K562 (cell line): ENCODE measurements around the gene DOCK6. TPM values are rescaled to one million over a fixed set of nuclear protein-coding genes. Genes with fewer than 3 reads are reported as not detected.

ENCODE experiments used
- ATAC-seq: fragments of 200-7000 bp; cut with Tn5 transposase; 3 replicates; pipeline ENCODE4 v1.9.1; 2020; ENCODE audit warnings: moderate library complexity
- BruUV-seq: library from RNA; stranded (reverse); fragments of 400-500 nt; replicated peaks from 2 replicates; lab custom pipeline; 2021; lab: Mats Ljungman, UMichigan
- CTCF ChIA-PET: fragments of 300-600 bp; formaldehyde crosslinking; extraction: SDS; loops from one replicate; lab custom pipeline; 2021; ENCODE audit warnings: low intra/inter-chr PET ratio; lab: Yijun Ruan, JAX
- POLR2A ChIA-PET: fragments of 300-600, 350-650 bp; sonication (Branson Sonifier 250); formaldehyde crosslinking; extraction: SDS; loops from one replicate; lab custom pipeline; 2021; ENCODE audit warnings: antibody characterized with exemption, inconsistent platforms; lab: Yijun Ruan, JAX
- DNase-seq, 4 experiments: peaks; one replicate each; pipeline versions ENCODE4 v3.0.0 to v3.0.0-alpha.2; 2011 to 2018; ENCODE audit warnings: low spot score in 3 of 4, mixed read lengths in 3 of 4; ENCODE audit errors: extremely low read depth in 1 of 4
- FAIRE-seq: peaks from 2 replicates; lab custom pipeline; 2011; peaks lifted over from hg19 to GRCh38; lab: Jason Lieb, UNC
- H2AFZ ChIP-seq: 2 replicates; pipeline ENCODE4 v1.6.0; 2011; ENCODE audit warnings: low read depth, low read length, control low read depth, inconsistent platforms
- H3K27ac ChIP-seq: fragments of 200-600 bp; 3 replicates; pipeline ENCODE4 v1.8.0; 2011; ENCODE audit warnings: low read depth, mild to moderate bottlenecking, control low read depth, inconsistent platforms, low read length, moderate library complexity, mixed read lengths; ENCODE audit errors: extremely low read depth
- H3K27me3 ChIP-seq, 2 experiments: fragments of 300-600 bp in 1 of 2; 2 replicates in 1 of 2; 3 replicates in 1 of 2; pipeline versions ENCODE4 v1.6.0 to v1.8.0; 2011; ENCODE audit warnings: inconsistent platforms in 2 of 2, low read length in 2 of 2, mild to moderate bottlenecking in 1 of 2, mixed read lengths in 1 of 2, moderate library complexity in 1 of 2; ENCODE audit not compliant: control insufficient read depth in 2 of 2, insufficient read depth in 2 of 2
- H3K36me3 ChIP-seq: fragments of 300-600 bp; 3 replicates; pipeline ENCODE4 v1.8.0; 2011; ENCODE audit warnings: mild to moderate bottlenecking, low read length, inconsistent platforms; ENCODE audit not compliant: control insufficient read depth, insufficient read depth
- H3K4me1 ChIP-seq, 2 experiments: fragments of 200-600 bp in 1 of 2; replicated peaks in 1 of 2; 2 replicates in 1 of 2; 3 replicates in 1 of 2; pipeline versions ENCODE4 v1.5.1 to v1.8.0; 2011; ENCODE audit warnings: inconsistent platforms in 2 of 2, low read length in 2 of 2, mild to moderate bottlenecking in 1 of 2, mixed read lengths in 1 of 2, moderate library complexity in 1 of 2; ENCODE audit not compliant: control insufficient read depth in 2 of 2, insufficient read depth in 2 of 2
- H3K4me2 ChIP-seq: 2 replicates; pipeline ENCODE4 v1.6.1; 2011; ENCODE audit warnings: low read length, control low read depth, inconsistent platforms, mixed read lengths; ENCODE audit not compliant: insufficient read depth
- H3K4me3 ChIP-seq: fragments of 200-600 bp; sonication (generic), shearing (Covaris generic); 2 replicates; pipeline ENCODE4 v1.5.1; 2016; ENCODE audit warnings: control low read depth, inconsistent platforms
- H3K79me2 ChIP-seq: fragments of 200-600 bp; 3 replicates; pipeline ENCODE4 v1.8.0; 2011; ENCODE audit warnings: low read length, inconsistent platforms; ENCODE audit not compliant: control insufficient read depth, insufficient read depth
- H3K9ac ChIP-seq, 2 experiments: 2 replicates each; pipeline versions ENCODE4 v1.6.0 to v1.6.1; 2011; ENCODE audit warnings: low read depth in 2 of 2, low read length in 2 of 2, control low read depth in 1 of 2, inconsistent platforms in 1 of 2, mild to moderate bottlenecking in 1 of 2, mixed read lengths in 1 of 2; ENCODE audit not compliant: insufficient read depth in 1 of 2
- H3K9me1 ChIP-seq: one replicate; pipeline ENCODE4 v1.6.0; 2011; ENCODE audit warnings: inconsistent platforms, mild to moderate bottlenecking, low read length, moderate library complexity; ENCODE audit not compliant: control insufficient read depth, insufficient read depth
- H3K9me3 ChIP-seq: replicated peaks from 2 replicates; pipeline ENCODE4 v1.5.1; 2011; ENCODE audit warnings: low read depth, low read length, inconsistent platforms; ENCODE audit not compliant: control insufficient read depth, insufficient read depth
- H4K20me1 ChIP-seq: replicated peaks from 2 replicates; pipeline ENCODE4 v1.6.1; 2011; ENCODE audit warnings: low read length, inconsistent platforms, mixed read lengths; ENCODE audit not compliant: control insufficient read depth, insufficient read depth
- CC2D1A ChIP-seq: fragments of 450-650 bp; IDR thresholded peaks from 2 replicates; pipeline ENCODE4 v1.6.1; 2017; ENCODE audit warnings: mild to moderate bottlenecking
- HDAC2 ChIP-seq: fragments of 450-650 bp; IDR thresholded peaks from 2 replicates; pipeline ENCODE4 v1.6.1; 2016; ENCODE audit warnings: mild to moderate bottlenecking
- JUND ChIP-seq, 2 experiments: IDR thresholded peaks; 2 replicates in 1 of 2; 3 replicates in 1 of 2; pipeline ENCODE4 v1.6.1; 2011; ENCODE audit warnings: borderline replicate concordance in 2 of 2, low read depth in 2 of 2, low read length in 2 of 2, improper control_type of control experiment in 1 of 2, missing biosample characterization in 1 of 2, missing genetic modification characterization in 1 of 2, missing genetic modification reagents in 1 of 2
- MTF1 ChIP-seq: fragments of 250-450 bp; sonication (Bioruptor Pico); IDR thresholded peaks from 2 replicates; pipeline ENCODE4 v1.9.0; 2021; ENCODE audit warnings: moderate library complexity, mild to moderate bottlenecking, inconsistent platforms, borderline replicate concordance
- NCOA2 ChIP-seq, 2 experiments: fragments of 450-650 bp; IDR thresholded peaks; 2 replicates each; pipeline ENCODE4 v1.6.1; 2018; ENCODE audit warnings: mild to moderate bottlenecking in 2 of 2, moderate library complexity in 1 of 2; ENCODE audit not compliant: partially characterized antibody in 2 of 2
- PHTF2 ChIP-seq: fragments of 250-450 bp; sonication (Bioruptor Pico); IDR thresholded peaks from 2 replicates; pipeline ENCODE4 v1.5.0; 2021; ENCODE audit warnings: mild to moderate bottlenecking
- ZNF184 ChIP-seq: sonication (generic); formaldehyde crosslinking; IDR thresholded peaks from 2 replicates; pipeline ENCODE4 v1.5.0; 2020; ENCODE audit warnings: missing genetic modification reagents
- ZNF217 ChIP-seq: sonication (generic); formaldehyde crosslinking; IDR thresholded peaks from 2 replicates; pipeline ENCODE4 v1.8.0; 2022; ENCODE audit warnings: mild to moderate bottlenecking, missing genetic modification reagents
- WGBS: fragments of 100-300 bp; shearing (Covaris generic); methylation state at CpG from one replicate; pipeline ENCODE4 v1.1.6; 2016; ENCODE audit warnings: low coverage, mixed read lengths; ENCODE audit not compliant: insufficient coverage; ENCODE audit errors: missing lambda C conversion rate; 5-methylcytosine and 5-hydroxymethylcytosine counted together
- in situ Hi-C: fragments of 300-500 bp; cut with MboI; formaldehyde crosslinking; loops from 4 replicates; pipeline ENCODE4 v1.15.0; 2018; ENCODE audit warnings: inconsistent platforms, mixed read lengths
- intact Hi-C: fragments of 100-400 bp; cut with micrococcal nuclease; formaldehyde crosslinking; loops from 2 replicates; pipeline ENCODE4 v1.14.2; 2022
- polyA plus RNA-seq, 8 experiments: library from polyadenylated mRNA; depleted of rRNA in 4 of 8; stranded (reverse) in 5 of 8; unstranded in 3 of 8; fragments of >200 nt; fragmentation: Nextera tagmentation in 2 of 8; fragmentation: Illumina TruSeq in 1 of 8; extraction: Ambion mirVana in 2 of 8; extraction: Trizol in 1 of 8; gene quantifications; 2 replicates each; pipeline versions ENCODE4 v1.2.1 to v1.2.3, GENCODE V29; 2011 to 2014; ENCODE audit warnings: inconsistent platforms in 1 of 8, missing spikeins in 1 of 8
- total RNA-seq, 7 experiments: library from RNA; depleted of rRNA in 6 of 7; stranded (reverse); fragments of >200 nt in 6 of 7; fragmentation: Illumina TruSeq in 2 of 7; extraction: Trizol in 2 of 7; gene quantifications; 2 replicates each; pipeline versions ENCODE4 v1.2.1 to v1.2.3, GENCODE V29; 2011 to 2021; ENCODE audit warnings: low replicate concordance in 1 of 7
- TF ChIP-seq, protein P1 (sequence below): fragments of 250-450 bp; sonication (Bioruptor Pico); IDR thresholded peaks from 2 replicates; pipeline ENCODE4 v1.4.0; 2020; ENCODE audit warnings: mild to moderate bottlenecking
- TF ChIP-seq, protein P2 (sequence below), 2 experiments: fragments of 450-650 bp in 1 of 2; sonication (generic) in 1 of 2; formaldehyde crosslinking in 1 of 2; IDR thresholded peaks in 1 of 2; conservative IDR thresholded peaks in 1 of 2; 2 replicates each; pipeline versions ENCODE4 v1.6.1 to v1.8.1; 2016 to 2023; ENCODE audit warnings: mild to moderate bottlenecking in 2 of 2, moderate library complexity in 2 of 2, inconsistent platforms in 1 of 2, missing genetic modification reagents in 1 of 2
- TF ChIP-seq, protein P3 (sequence below): fragments of 250-450 bp; sonication (Bioruptor Pico); IDR thresholded peaks from 2 replicates; pipeline ENCODE4 v1.4.0; 2020; ENCODE audit warnings: borderline replicate concordance

Gene DOCK6
- total and polyA plus RNA-seq, 9 of the 15 experiments (the other 6 are each of a cell fraction or from before 2014, with no cell fraction given), result 0.35 to 19.3 (median 3.8) TPM

DNA sequence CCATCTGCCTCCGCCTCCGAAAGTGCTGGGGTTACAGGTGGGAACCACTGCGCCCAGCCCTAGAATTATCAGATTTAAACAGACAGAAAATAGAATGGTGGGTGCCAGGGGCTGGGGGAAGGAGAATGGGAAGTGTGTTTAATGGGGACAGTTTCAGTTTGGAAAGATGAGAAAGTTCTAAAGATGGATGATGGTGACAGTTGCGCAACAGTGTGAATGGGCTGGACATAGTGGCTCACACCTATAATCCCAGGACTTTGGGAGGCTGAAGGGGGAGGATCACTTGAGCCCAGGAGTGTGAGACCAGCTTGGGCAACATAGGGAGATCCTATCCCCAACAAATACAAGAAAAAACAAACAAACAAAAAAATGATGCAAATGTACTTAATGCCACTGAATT, 80.8 kb downstream of the DOCK6 start:
- Histone ChIP-seq H3K9ac (no peak overlapping the region; a peak in 1 of 4 replicates), H4K20me1 (no peaks in the 10 kb centered on the region), H3K79me2 (no peaks in the 10 kb centered on the region), H3K4me1 (peaks cover 0 to 5% of the 10 kb centered on the region in 2 experiments; a peak in 1 of 5 replicates), H3K36me3 (peaks cover 17% of the 10 kb centered on the region; the same call in 2 of the 3 replicates), H3K9me3 (no peaks in the 10 kb centered on the region), H2AFZ (no peak overlapping the region), H3K27me3 (no peaks in the 10 kb centered on the region), H3K4me2 (no peak overlapping the region), H3K27ac (no peak overlapping the region), H3K9me1 (no peaks in the 10 kb centered on the region), H3K4me3 (no peak overlapping the region)
- ATAC-seq, result no peak
- no TSS peak for BruUV-seq
- FAIRE-seq, result no peak
- no peak for DNase-seq
- ChIA-PET CTCF (no interaction called here), POLR2A (no interaction called here)
- intact Hi-C loops, result no loop called here
- in situ Hi-C loops, result no loop called here
- 54% methylated on average over 4 of the region's 4 CpGs for WGBS
- TF ChIP-seq, protein P1, sequence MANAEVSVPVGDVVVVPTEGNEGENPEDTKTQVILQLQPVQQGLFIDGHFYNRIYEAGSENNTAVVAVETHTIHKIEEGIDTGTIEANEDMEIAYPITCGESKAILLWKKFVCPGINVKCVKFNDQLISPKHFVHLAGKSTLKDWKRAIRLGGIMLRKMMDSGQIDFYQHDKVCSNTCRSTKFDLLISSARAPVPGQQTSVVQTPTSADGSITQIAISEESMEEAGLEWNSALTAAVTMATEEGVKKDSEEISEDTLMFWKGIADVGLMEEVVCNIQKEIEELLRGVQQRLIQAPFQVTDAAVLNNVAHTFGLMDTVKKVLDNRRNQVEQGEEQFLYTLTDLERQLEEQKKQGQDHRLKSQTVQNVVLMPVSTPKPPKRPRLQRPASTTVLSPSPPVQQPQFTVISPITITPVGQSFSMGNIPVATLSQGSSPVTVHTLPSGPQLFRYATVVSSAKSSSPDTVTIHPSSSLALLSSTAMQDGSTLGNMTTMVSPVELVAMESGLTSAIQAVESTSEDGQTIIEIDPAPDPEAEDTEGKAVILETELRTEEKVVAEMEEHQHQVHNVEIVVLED, result no peak
- TF ChIP-seq NCOA2 (IDR thresholded peaks at IDR 0.05; ENCODE audit: partially characterized antibody in 2 of 2) (no peak), CC2D1A (no peak), PHTF2 (CRISPR knock-in tag) (no peak), ZNF217 (CRISPR knock-in tag) (no peak), MTF1 (CRISPR knock-in tag) (no peak), ZNF184 (CRISPR knock-in tag) (no peak), HDAC2 (no peak), JUND (IDR thresholded peaks at IDR 0.05; ENCODE audit: borderline replicate concordance, low read depth, low read length) (no peak), JUND (tag; IDR thresholded peaks at IDR 0.05; ENCODE audit: borderline replicate concordance, low read depth, low read length) (no peak)
- TF ChIP-seq, protein P2, sequence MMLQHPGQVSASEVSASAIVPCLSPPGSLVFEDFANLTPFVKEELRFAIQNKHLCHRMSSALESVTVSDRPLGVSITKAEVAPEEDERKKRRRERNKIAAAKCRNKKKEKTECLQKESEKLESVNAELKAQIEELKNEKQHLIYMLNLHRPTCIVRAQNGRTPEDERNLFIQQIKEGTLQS (IDR thresholded peaks at IDR 0.05), result peak; percentile 42
- TF ChIP-seq, protein P2 (CRISPR knock-in tag; conservative IDR thresholded peaks at IDR 0.05), result no peak
- TF ChIP-seq, protein P3, sequence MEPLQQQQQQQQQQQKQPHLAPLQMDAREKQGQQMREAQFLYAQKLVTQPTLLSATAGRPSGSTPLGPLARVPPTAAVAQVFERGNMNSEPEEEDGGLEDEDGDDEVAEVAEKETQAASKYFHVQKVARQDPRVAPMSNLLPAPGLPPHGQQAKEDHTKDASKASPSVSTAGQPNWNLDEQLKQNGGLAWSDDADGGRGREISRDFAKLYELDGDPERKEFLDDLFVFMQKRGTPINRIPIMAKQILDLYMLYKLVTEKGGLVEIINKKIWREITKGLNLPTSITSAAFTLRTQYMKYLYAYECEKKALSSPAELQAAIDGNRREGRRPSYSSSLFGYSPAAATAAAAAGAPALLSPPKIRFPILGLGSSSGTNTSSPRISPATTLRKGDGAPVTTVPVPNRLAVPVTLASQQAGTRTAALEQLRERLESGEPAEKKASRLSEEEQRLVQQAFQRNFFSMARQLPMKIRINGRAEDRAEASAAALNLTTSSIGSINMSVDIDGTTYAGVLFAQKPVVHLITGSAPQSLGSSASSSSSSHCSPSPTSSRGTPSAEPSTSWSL, result no peak
